ENCODE results near the gene PLXNA4.

DNA sequence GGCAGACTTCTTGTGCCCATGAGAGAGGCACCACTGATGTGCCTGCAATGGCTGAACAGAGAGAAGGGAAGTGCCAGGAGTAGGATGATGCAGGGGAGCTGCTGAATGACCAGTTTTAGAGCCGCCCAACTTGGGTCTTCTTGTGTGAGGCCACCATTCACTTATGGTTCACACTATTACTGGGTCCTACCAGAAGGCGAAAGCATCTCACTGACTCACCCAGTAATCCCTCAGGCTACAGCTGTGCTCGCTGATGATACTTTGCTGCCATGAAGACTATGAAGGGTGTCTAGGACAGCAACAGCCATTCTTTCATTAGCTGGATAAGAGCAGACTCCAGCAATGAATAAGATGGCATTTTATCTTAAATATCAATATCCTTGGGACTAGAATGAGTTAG, 47.6 kb downstream of the PLXNA4 start:
- TF ChIP-seq, protein P1, sequence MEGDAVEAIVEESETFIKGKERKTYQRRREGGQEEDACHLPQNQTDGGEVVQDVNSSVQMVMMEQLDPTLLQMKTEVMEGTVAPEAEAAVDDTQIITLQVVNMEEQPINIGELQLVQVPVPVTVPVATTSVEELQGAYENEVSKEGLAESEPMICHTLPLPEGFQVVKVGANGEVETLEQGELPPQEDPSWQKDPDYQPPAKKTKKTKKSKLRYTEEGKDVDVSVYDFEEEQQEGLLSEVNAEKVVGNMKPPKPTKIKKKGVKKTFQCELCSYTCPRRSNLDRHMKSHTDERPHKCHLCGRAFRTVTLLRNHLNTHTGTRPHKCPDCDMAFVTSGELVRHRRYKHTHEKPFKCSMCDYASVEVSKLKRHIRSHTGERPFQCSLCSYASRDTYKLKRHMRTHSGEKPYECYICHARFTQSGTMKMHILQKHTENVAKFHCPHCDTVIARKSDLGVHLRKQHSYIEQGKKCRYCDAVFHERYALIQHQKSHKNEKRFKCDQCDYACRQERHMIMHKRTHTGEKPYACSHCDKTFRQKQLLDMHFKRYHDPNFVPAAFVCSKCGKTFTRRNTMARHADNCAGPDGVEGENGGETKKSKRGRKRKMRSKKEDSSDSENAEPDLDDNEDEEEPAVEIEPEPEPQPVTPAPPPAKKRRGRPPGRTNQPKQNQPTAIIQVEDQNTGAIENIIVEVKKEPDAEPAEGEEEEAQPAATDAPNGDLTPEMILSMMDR (IDR thresholded peaks at IDR 0.05; ENCODE audit: low read depth, low read length), result no peak
- TF ChIP-seq POLR2A (IDR thresholded peaks at IDR 0.05; ENCODE audit: extremely low read depth, insufficient read length) (no peak), MYC (IDR thresholded peaks at IDR 0.05; ENCODE audit: low read depth, low read length) (no peak)
